HCT116 (cell line): ENCODE data around the gene TNFRSF12A. TPM values are rescaled to one million over a fixed set of nuclear protein-coding genes. Genes with fewer than 3 reads are reported as not detected.

ENCODE experiments used
- ATAC-seq: fragments of 200-7000 bp; cut with Tn5 transposase; 2 replicates; pipeline ENCODE4 v1.9.1; 2020; ENCODE audit warnings: mild to moderate bottlenecking, moderate library complexity
- BruUV-seq: library from RNA; stranded (reverse); fragments of 400-500 nt; replicated peaks from 2 replicates; lab custom pipeline; 2021; lab: Mats Ljungman, UMichigan
- CTCF ChIA-PET: fragments of 300-600 bp; sonication (Branson Sonifier 250); formaldehyde crosslinking; loops from one replicate; lab custom pipeline; 2021; ENCODE audit warnings: antibody characterized with exemption; lab: Charles Lee
- POLR2A ChIA-PET: fragments of 300-600, 350-600 bp; sonication (Branson Sonifier 250); formaldehyde crosslinking; loops from one replicate; lab custom pipeline; 2021; ENCODE audit warnings: antibody characterized with exemption; lab: Charles Lee
- RAD21 ChIA-PET, 2 experiments: fragments of 300-600 bp; sonication (Branson Sonifier 250); formaldehyde crosslinking; loops; one replicate each; lab custom pipeline; 2023; ENCODE audit warnings: low total read pairs in 2 of 2; ENCODE audit not compliant: uncharacterized antibody in 2 of 2, unreplicated experiment in 2 of 2, low non-redundant PET in 1 of 2; lab: Charles Lee
- DNase-seq: peaks from one replicate; pipeline ENCODE4 v3.0.0-alpha.2; 2010; ENCODE audit warnings: low read depth, low spot score
- H2AFZ ChIP-seq: fragments of 200-600 bp; shearing (Covaris generic), sonication (generic); 2 replicates; pipeline ENCODE4 v1.6.1; 2017; ENCODE audit warnings: low read depth, mixed run types, mixed read lengths, antibody characterized with exemption, low read length; ENCODE audit not compliant: poor library complexity, severe bottlenecking
- H3K27ac ChIP-seq: 2 replicates; pipeline ENCODE4 v1.5.1; 2012; ENCODE audit warnings: low read depth, low read length
- H3K27me3 ChIP-seq: fragments of 200-600 bp; sonication (generic); 2 replicates; pipeline ENCODE4 v1.6.1; 2016; ENCODE audit warnings: mixed run types, low read length, mixed read lengths; ENCODE audit not compliant: insufficient read depth
- H3K36me3 ChIP-seq, 2 experiments: fragments of 200-500 bp in 1 of 2; fragments of 200-600 bp in 1 of 2; sonication (Bioruptor generic) in 1 of 2; sonication (generic) in 1 of 2; 2 replicates each; pipeline versions ENCODE4 v1.5.1 to v1.6.1; 2014 to 2016; ENCODE audit warnings: low read length in 2 of 2, inconsistent platforms in 1 of 2, mixed read lengths in 1 of 2, mixed run types in 1 of 2; ENCODE audit not compliant: insufficient read depth in 2 of 2, control insufficient read depth in 1 of 2
- H3K4me1 ChIP-seq, 2 experiments: fragments of 200-600 bp in 1 of 2; sonication (generic) in 1 of 2; 2 replicates each; pipeline versions ENCODE4 v1.5.1 to v1.6.1; 2012 to 2017; ENCODE audit warnings: low read length in 2 of 2, inconsistent platforms in 1 of 2, mild to moderate bottlenecking in 1 of 2, mixed read lengths in 1 of 2, mixed run types in 1 of 2, moderate library complexity in 1 of 2; ENCODE audit not compliant: insufficient read depth in 2 of 2, control insufficient read depth in 1 of 2
- H3K4me2 ChIP-seq: fragments of 200-600 bp; sonication (generic); 2 replicates; pipeline ENCODE4 v1.6.1; 2017; ENCODE audit warnings: mixed run types, low read length, mixed read lengths
- H3K4me3 ChIP-seq, 2 experiments: fragments of 200-600 bp in 1 of 2; sonication (generic) in 1 of 2; replicated peaks in 1 of 2; 2 replicates each; pipeline ENCODE4 v1.5.1; 2011 to 2016; ENCODE audit warnings: low read length in 2 of 2, control low read depth in 1 of 2, low read depth in 1 of 2, mild to moderate bottlenecking in 1 of 2, mixed read lengths in 1 of 2, mixed run types in 1 of 2
- H3K79me2 ChIP-seq: fragments of 200-600 bp; sonication (generic); 2 replicates; pipeline ENCODE4 v1.6.1; 2017; ENCODE audit warnings: mild to moderate bottlenecking, mixed run types, low read length, moderate library complexity, mixed read lengths; ENCODE audit not compliant: insufficient read depth
- H3K9ac ChIP-seq: fragments of 200-600 bp; sonication (generic); 2 replicates; pipeline ENCODE4 v1.6.1; 2016; ENCODE audit warnings: low read length, mixed read lengths
- H3K9me2 ChIP-seq: fragments of 200-600 bp; sonication (generic), shearing (Covaris generic); 2 replicates; pipeline ENCODE4 v1.6.1; 2017; ENCODE audit warnings: mixed run types, mild to moderate bottlenecking, moderate library complexity; ENCODE audit not compliant: insufficient read depth
- H3K9me3 ChIP-seq, 2 experiments: fragments of 200-500 bp in 1 of 2; fragments of 200-600 bp in 1 of 2; sonication (Bioruptor generic) in 1 of 2; sonication (generic) in 1 of 2; 2 replicates each; pipeline ENCODE4 v1.6.1; 2014 to 2017; ENCODE audit warnings: low read length in 2 of 2, mixed read lengths in 2 of 2, inconsistent platforms in 1 of 2, low read depth in 1 of 2, mild to moderate bottlenecking in 1 of 2, mixed run types in 1 of 2, moderate library complexity in 1 of 2; ENCODE audit not compliant: control insufficient read depth in 1 of 2, insufficient read depth in 1 of 2
- H4K20me1 ChIP-seq: fragments of 200-600 bp; sonication (generic), shearing (Covaris generic); 2 replicates; pipeline ENCODE4 v1.6.1; 2017; ENCODE audit warnings: mixed run types, mild to moderate bottlenecking, moderate library complexity; ENCODE audit not compliant: insufficient read depth
- CBX3 ChIP-seq: IDR thresholded peaks from 2 replicates; pipeline ENCODE4 v1.6.1; 2012; ENCODE audit warnings: low read depth
- CEBPB ChIP-seq: IDR thresholded peaks from 2 replicates; pipeline ENCODE4 v1.6.1; 2012; ENCODE audit warnings: low read depth
- FOSL1 ChIP-seq: IDR thresholded peaks from 2 replicates; pipeline ENCODE4 v1.6.1; 2012; ENCODE audit warnings: low read depth
- JUND ChIP-seq: IDR thresholded peaks from 2 replicates; pipeline ENCODE4 v1.6.1; 2012
- POLR2A ChIP-seq: IDR thresholded peaks from 2 replicates; pipeline ENCODE4 v1.7.0; 2011; ENCODE audit warnings: borderline replicate concordance; ENCODE audit not compliant: insufficient read depth, insufficient read length; ENCODE audit errors: extremely low read depth
- POLR2AphosphoS5 ChIP-seq: IDR thresholded peaks from 2 replicates; pipeline ENCODE4 v1.6.1; 2011; ENCODE audit warnings: mild to moderate bottlenecking, low read depth, low read length, moderate library complexity
- RAD21 ChIP-seq: IDR thresholded peaks from 2 replicates; pipeline ENCODE4 v1.6.1; 2012; ENCODE audit warnings: low read depth, mild to moderate bottlenecking
- SIN3A ChIP-seq: IDR thresholded peaks from 2 replicates; pipeline ENCODE4 v1.6.1; 2012; ENCODE audit warnings: low read depth
- SRF ChIP-seq: IDR thresholded peaks from 2 replicates; pipeline ENCODE4 v1.6.1; 2012; ENCODE audit warnings: low read depth
- TCF7L2 ChIP-seq: IDR thresholded peaks from 2 replicates; pipeline ENCODE4 v1.7.0; 2011; ENCODE audit warnings: borderline replicate concordance, inconsistent platforms; ENCODE audit not compliant: insufficient read depth, insufficient read length; ENCODE audit errors: extremely low read depth
- YY1 ChIP-seq: IDR thresholded peaks from 2 replicates; pipeline ENCODE4 v1.6.1; 2011; ENCODE audit warnings: low read length, low read depth, moderate library complexity, mild to moderate bottlenecking; ENCODE audit not compliant: insufficient replicate concordance; ENCODE audit errors: extremely low read depth
- ZFX ChIP-seq: fragments of 450-650 bp; IDR thresholded peaks from 2 replicates; pipeline ENCODE4 v1.6.1; 2017
- ZNF274 ChIP-seq: fragments of 200-500 bp; sonication (Bioruptor generic); IDR thresholded peaks from 2 replicates; pipeline ENCODE4 v1.6.1; 2014; ENCODE audit warnings: mild to moderate bottlenecking, low read depth, low read length, inconsistent platforms
- intact Hi-C: fragments of 100-400 bp; cut with micrococcal nuclease; formaldehyde crosslinking; loops from 2 replicates; pipeline ENCODE4 v1.10.0; 2022
- total RNA-seq: library from RNA; stranded (reverse); gene quantifications from one replicate; pipeline ENCODE4 v1.2.1, GENCODE V29; 2021; ENCODE audit not compliant: unreplicated experiment
- TF ChIP-seq, protein P1 (sequence below): IDR thresholded peaks from 2 replicates; pipeline ENCODE4 v1.6.1; 2012; ENCODE audit warnings: low read depth
- TF ChIP-seq, protein P2 (sequence below): IDR thresholded peaks from 2 replicates; pipeline ENCODE4 v1.6.1; 2012
- TF ChIP-seq, protein P3 (sequence below): IDR thresholded peaks from 2 replicates; pipeline ENCODE4 v1.6.1; 2012

TNFRSF12A gene
- total RNA-seq, 1 experiment from 2014 or later = 188 TPM

- H3K27ac ChIP-seq = no peak overlapping the region
- ATAC-seq (no peak), DNase-seq (no peak)
- RAD21 ChIA-PET = no interaction called here
- H3K79me2 ChIP-seq = no peaks in the 10 kb centered on the region
- H3K4me2 ChIP-seq = no peak overlapping the region
- H3K9ac ChIP-seq = no peak overlapping the region
- peaks cover 0 to 9% of the 10 kb centered on the region in 2 experiments; a peak in 1 of 4 replicates for H3K4me1 ChIP-seq
- no peak overlapping the region for H2AFZ ChIP-seq
- intact Hi-C loops = no loop called here
- H3K4me3 ChIP-seq = no peak overlapping the region
- BruUV-seq = no TSS peak
- POLR2A ChIA-PET = no interaction called here
- H3K9me2 ChIP-seq = no peaks in the 10 kb centered on the region
- H3K9me3 ChIP-seq = no peaks in the 10 kb centered on the region
- H3K27me3 ChIP-seq = no peaks in the 10 kb centered on the region
- no peak for TF ChIP-seq SIN3A
- no peak for TF ChIP-seq SRF
- TF ChIP-seq, protein P1, sequence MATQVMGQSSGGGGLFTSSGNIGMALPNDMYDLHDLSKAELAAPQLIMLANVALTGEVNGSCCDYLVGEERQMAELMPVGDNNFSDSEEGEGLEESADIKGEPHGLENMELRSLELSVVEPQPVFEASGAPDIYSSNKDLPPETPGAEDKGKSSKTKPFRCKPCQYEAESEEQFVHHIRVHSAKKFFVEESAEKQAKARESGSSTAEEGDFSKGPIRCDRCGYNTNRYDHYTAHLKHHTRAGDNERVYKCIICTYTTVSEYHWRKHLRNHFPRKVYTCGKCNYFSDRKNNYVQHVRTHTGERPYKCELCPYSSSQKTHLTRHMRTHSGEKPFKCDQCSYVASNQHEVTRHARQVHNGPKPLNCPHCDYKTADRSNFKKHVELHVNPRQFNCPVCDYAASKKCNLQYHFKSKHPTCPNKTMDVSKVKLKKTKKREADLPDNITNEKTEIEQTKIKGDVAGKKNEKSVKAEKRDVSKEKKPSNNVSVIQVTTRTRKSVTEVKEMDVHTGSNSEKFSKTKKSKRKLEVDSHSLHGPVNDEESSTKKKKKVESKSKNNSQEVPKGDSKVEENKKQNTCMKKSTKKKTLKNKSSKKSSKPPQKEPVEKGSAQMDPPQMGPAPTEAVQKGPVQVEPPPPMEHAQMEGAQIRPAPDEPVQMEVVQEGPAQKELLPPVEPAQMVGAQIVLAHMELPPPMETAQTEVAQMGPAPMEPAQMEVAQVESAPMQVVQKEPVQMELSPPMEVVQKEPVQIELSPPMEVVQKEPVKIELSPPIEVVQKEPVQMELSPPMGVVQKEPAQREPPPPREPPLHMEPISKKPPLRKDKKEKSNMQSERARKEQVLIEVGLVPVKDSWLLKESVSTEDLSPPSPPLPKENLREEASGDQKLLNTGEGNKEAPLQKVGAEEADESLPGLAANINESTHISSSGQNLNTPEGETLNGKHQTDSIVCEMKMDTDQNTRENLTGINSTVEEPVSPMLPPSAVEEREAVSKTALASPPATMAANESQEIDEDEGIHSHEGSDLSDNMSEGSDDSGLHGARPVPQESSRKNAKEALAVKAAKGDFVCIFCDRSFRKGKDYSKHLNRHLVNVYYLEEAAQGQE = no peak
- TF ChIP-seq, protein P2, sequence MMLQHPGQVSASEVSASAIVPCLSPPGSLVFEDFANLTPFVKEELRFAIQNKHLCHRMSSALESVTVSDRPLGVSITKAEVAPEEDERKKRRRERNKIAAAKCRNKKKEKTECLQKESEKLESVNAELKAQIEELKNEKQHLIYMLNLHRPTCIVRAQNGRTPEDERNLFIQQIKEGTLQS = no peak
- no peak for TF ChIP-seq POLR2AphosphoS5
- TF ChIP-seq POLR2A = no peak
- no peak for TF ChIP-seq ZNF274
- no peak for TF ChIP-seq CEBPB
- TF ChIP-seq JUND = no peak
- no peak for TF ChIP-seq YY1
- TF ChIP-seq, protein P3, sequence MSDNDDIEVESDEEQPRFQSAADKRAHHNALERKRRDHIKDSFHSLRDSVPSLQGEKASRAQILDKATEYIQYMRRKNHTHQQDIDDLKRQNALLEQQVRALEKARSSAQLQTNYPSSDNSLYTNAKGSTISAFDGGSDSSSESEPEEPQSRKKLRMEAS = no peak
- no peak for TF ChIP-seq CBX3
- no peak for TF ChIP-seq FOSL1
- TF ChIP-seq RAD21 = no peak
- no peak for TF ChIP-seq TCF7L2
- no peak for TF ChIP-seq ZFX
- TF ChIP-seq, all 23 proteins: peak for 0
- Histone ChIP-seq H3K36me3 (no peaks in the 10 kb centered on the region), H4K20me1 (no peaks in the 10 kb centered on the region)
- CTCF ChIA-PET = no interaction called here
Observed at GRCh38 chr16:3071655-3072054, 51.5 kb downstream of the TNFRSF12A start.

Other genes starting within 250 kb of the TNFRSF12A start
- 239 TPM for gene ELOB, start 243.1 kb upstream of the TNFRSF12A start, total RNA-seq
- not detected for gene PRSS33, start 232.8 kb upstream of the TNFRSF12A start, total RNA-seq
- gene PRSS41, start 221.9 kb upstream of the TNFRSF12A start, total RNA-seq = not detected
- gene PRSS21, start 203.1 kb upstream of the TNFRSF12A start, total RNA-seq = 0.39 TPM
- gene ZG16B, start 190.1 kb upstream of the TNFRSF12A start, total RNA-seq = 2.3 TPM
- gene PRSS22, start 162.2 kb upstream of the TNFRSF12A start, total RNA-seq = 20.2 TPM
- 33.7 TPM for gene FLYWCH2, start 137.2 kb upstream of the TNFRSF12A start, total RNA-seq
- 66.6 TPM for gene FLYWCH1, start 108.4 kb upstream of the TNFRSF12A start, total RNA-seq
- gene KREMEN2, start 56.1 kb upstream of the TNFRSF12A start, total RNA-seq = 14.1 TPM
- 45.6 TPM for gene PAQR4, start 51.0 kb upstream of the TNFRSF12A start, total RNA-seq
- 104 TPM for gene PKMYT1, start 39.9 kb upstream of the TNFRSF12A start, total RNA-seq
- gene CLDN9, start 7.4 kb upstream of the TNFRSF12A start, total RNA-seq = 0.76 TPM
- 0.49 TPM for gene CLDN6, start 2.2 kb upstream of the TNFRSF12A start, total RNA-seq
- gene HCFC1R1, start 3.6 kb downstream of the TNFRSF12A start, total RNA-seq = 60.0 TPM
- gene THOC6, start 3.7 kb downstream of the TNFRSF12A start, total RNA-seq = 62.9 TPM
- gene BICDL2, start 16.6 kb downstream of the TNFRSF12A start, total RNA-seq = 21.3 TPM
- 2.5 TPM for gene MMP25, start 26.2 kb downstream of the TNFRSF12A start, total RNA-seq
- 13.7 TPM for gene IL32, start 45.3 kb downstream of the TNFRSF12A start, total RNA-seq
- gene ZSCAN10, start 78.9 kb downstream of the TNFRSF12A start, total RNA-seq = 0.76 TPM
- 17.0 TPM for gene ZNF205, start 92.2 kb downstream of the TNFRSF12A start, total RNA-seq
- 11.0 TPM for gene ZNF213, start 114.7 kb downstream of the TNFRSF12A start, total RNA-seq
- not detected for gene OR1F1, start 167.8 kb downstream of the TNFRSF12A start, total RNA-seq
- 8.8 TPM for gene ZNF200, start 214.8 kb downstream of the TNFRSF12A start, total RNA-seq
- gene MEFV, start 236.3 kb downstream of the TNFRSF12A start, total RNA-seq = 0.15 TPM